H1 (cell line): ENCODE results near the gene PCDH9. TPM values are rescaled to one million over a fixed set of nuclear protein-coding genes. Genes with fewer than 3 reads are reported as not detected.

Experiments
- CTCF ChIA-PET: fragments of 300-600 bp; sonication (Branson Sonifier 250); formaldehyde crosslinking; loops from one replicate; lab custom pipeline; 2021; ENCODE audit not compliant: partially characterized antibody; lab: Charles Lee
- POLR2A ChIA-PET: fragments of 300-600 bp; sonication (Branson Sonifier 250); formaldehyde crosslinking; loops from one replicate; lab custom pipeline; 2021; ENCODE audit warnings: inconsistent platforms; ENCODE audit not compliant: partially characterized antibody; lab: Charles Lee
- DNase-seq, 2 experiments: peaks; one replicate each; pipeline versions ENCODE4 v3.0.0 to v3.0.0-alpha.2; 2010 to 2022; ENCODE audit warnings: low spot score in 2 of 2, low read depth in 1 of 2, mixed read lengths in 1 of 2
- FAIRE-seq: peaks from 2 replicates; lab custom pipeline; 2011; peaks lifted over from hg19 to GRCh38; lab: Jason Lieb, UNC
- H2AFZ ChIP-seq: 2 replicates; pipeline ENCODE4 v1.8.1; 2012; ENCODE audit warnings: low read length, inconsistent platforms
- H2AK5ac ChIP-seq: 2 replicates; pipeline ENCODE4 v1.6.1; 2013; ENCODE audit warnings: low read depth, low read length
- H2BK120ac ChIP-seq: replicated peaks from 2 replicates; pipeline ENCODE3; 2013; ENCODE audit warnings: low read depth, low read length, inconsistent platforms
- H2BK12ac ChIP-seq: 2 replicates; pipeline ENCODE4 v1.6.1; 2013; ENCODE audit warnings: low read depth, low read length
- H2BK15ac ChIP-seq: 2 replicates; pipeline ENCODE4 v1.6.1; 2013; ENCODE audit warnings: low read length
- H2BK20ac ChIP-seq: 2 replicates; pipeline ENCODE4 v1.6.1; 2013; ENCODE audit warnings: low read length
- H2BK5ac ChIP-seq: 2 replicates; pipeline ENCODE4 v1.6.1; 2013; ENCODE audit warnings: low read depth, low read length
- H3K14ac ChIP-seq: 2 replicates; pipeline ENCODE4 v1.6.1; 2013; ENCODE audit warnings: inconsistent platforms; ENCODE audit not compliant: insufficient read length
- H3K18ac ChIP-seq: 2 replicates; pipeline ENCODE4 v1.6.1; 2013; ENCODE audit warnings: low read length; ENCODE audit errors: extremely low read depth
- H3K23ac ChIP-seq: 2 replicates; pipeline ENCODE4 v1.6.1; 2013; ENCODE audit warnings: inconsistent platforms; ENCODE audit not compliant: insufficient read length
- H3K23me2 ChIP-seq: 2 replicates; pipeline ENCODE4 v1.6.1; 2013; ENCODE audit warnings: low read depth, low read length
- H3K27ac ChIP-seq: 2 replicates; pipeline ENCODE4 v1.6.1; 2011; ENCODE audit warnings: low read depth, low read length, inconsistent platforms
- H3K27me3 ChIP-seq, 4 experiments: replicated peaks in 1 of 4; 1 replicate in 1 of 4; 2 replicates in 3 of 4; pipeline versions ENCODE4 v1.6.1 to v1.8.1; 2011 to 2013; ENCODE audit warnings: low read length in 3 of 4, mild to moderate bottlenecking in 3 of 4, inconsistent platforms in 2 of 4, mixed read lengths in 2 of 4, moderate library complexity in 1 of 4; ENCODE audit not compliant: control insufficient read depth in 3 of 4, insufficient read depth in 3 of 4; ENCODE audit errors: extremely low read depth in 1 of 4
- H3K36me3 ChIP-seq, 4 experiments: 2 replicates each; pipeline versions ENCODE4 v1.6.1 to v1.8.1; 2011 to 2013; ENCODE audit warnings: mild to moderate bottlenecking in 4 of 4, low read length in 3 of 4, moderate library complexity in 2 of 4, control low read depth in 1 of 4, inconsistent platforms in 1 of 4; ENCODE audit not compliant: insufficient read depth in 4 of 4, control insufficient read depth in 2 of 4
- H3K4ac ChIP-seq: replicated peaks from 2 replicates; pipeline ENCODE3; 2013; ENCODE audit warnings: low read length, low read depth, mixed read lengths, inconsistent platforms; ENCODE audit not compliant: insufficient read length
- H3K4me1 ChIP-seq, 4 experiments: replicated peaks in 1 of 4; 1 replicate in 1 of 4; 2 replicates in 3 of 4; pipeline versions ENCODE4 v1.6.1 to v1.8.1; 2011 to 2013; ENCODE audit warnings: low read length in 3 of 4, inconsistent platforms in 2 of 4, mixed read lengths in 1 of 4; ENCODE audit not compliant: insufficient read depth in 4 of 4, control insufficient read depth in 3 of 4
- H3K4me2 ChIP-seq, 2 experiments: 2 replicates each; pipeline versions ENCODE4 v1.6.1 to v1.8.1; 2011 to 2013; ENCODE audit warnings: low read depth in 2 of 2, low read length in 2 of 2, control low read depth in 1 of 2, inconsistent platforms in 1 of 2, mild to moderate bottlenecking in 1 of 2; ENCODE audit not compliant: insufficient read depth in 1 of 2
- H3K4me3 ChIP-seq, 4 experiments: fragments of 200-600, 300-600 bp in 1 of 4; sonication (generic), shearing (Covaris generic), sonication (Bioruptor Twin) in 1 of 4; 2 replicates each; pipeline versions ENCODE4 v1.5.1 to v1.8.1; 2011 to 2016; ENCODE audit warnings: low read length in 4 of 4, low read depth in 3 of 4, control low read depth in 2 of 4, inconsistent platforms in 2 of 4, mild to moderate bottlenecking in 2 of 4, mixed read lengths in 1 of 4, moderate library complexity in 1 of 4; ENCODE audit not compliant: insufficient read depth in 2 of 4; ENCODE audit errors: extremely low read depth in 1 of 4
- H3K56ac ChIP-seq: replicated peaks from 2 replicates; pipeline ENCODE3; 2013; ENCODE audit warnings: low read depth, mild to moderate bottlenecking, mixed read lengths, low read length, inconsistent platforms; ENCODE audit not compliant: insufficient read length
- H3K79me1 ChIP-seq: 2 replicates; pipeline ENCODE4 v1.6.1; 2013; ENCODE audit warnings: low read depth, low read length, control low read depth
- H3K79me2 ChIP-seq, 2 experiments: 2 replicates each; pipeline versions ENCODE4 v1.6.1 to v1.8.1; 2012 to 2013; ENCODE audit warnings: low read length in 2 of 2, mild to moderate bottlenecking in 2 of 2, inconsistent platforms in 1 of 2; ENCODE audit not compliant: insufficient read depth in 2 of 2, control insufficient read depth in 1 of 2
- H3K9ac ChIP-seq, 4 experiments: replicated peaks in 1 of 4; 1 replicate in 1 of 4; 2 replicates in 3 of 4; pipeline versions ENCODE4 v1.6.1 to v1.8.1; 2011 to 2013; ENCODE audit warnings: low read depth in 3 of 4, low read length in 3 of 4, control low read depth in 2 of 4, mild to moderate bottlenecking in 2 of 4, moderate library complexity in 2 of 4, inconsistent platforms in 1 of 4; ENCODE audit errors: extremely low read depth in 1 of 4
- H3K9me3 ChIP-seq, 2 experiments: 2 replicates each; pipeline versions ENCODE4 v1.6.1 to v1.8.1; 2012 to 2013; ENCODE audit warnings: mild to moderate bottlenecking in 2 of 2, moderate library complexity in 2 of 2, control low read depth in 1 of 2, inconsistent platforms in 1 of 2, low read depth in 1 of 2, low read length in 1 of 2, mixed read lengths in 1 of 2; ENCODE audit not compliant: insufficient read depth in 2 of 2
- H4K20me1 ChIP-seq, 2 experiments: replicated peaks in 1 of 2; 2 replicates each; pipeline versions ENCODE3 to v1.8.1; 2011 to 2013; ENCODE audit warnings: inconsistent platforms in 2 of 2, low read length in 2 of 2, mild to moderate bottlenecking in 1 of 2; ENCODE audit not compliant: insufficient read depth in 2 of 2, control insufficient read depth in 1 of 2
- H4K5ac ChIP-seq: 2 replicates; pipeline ENCODE4 v1.6.1; 2013; ENCODE audit warnings: low read length, low read depth, mixed read lengths, inconsistent platforms; ENCODE audit not compliant: insufficient read length
- H4K8ac ChIP-seq: 2 replicates; pipeline ENCODE4 v1.8.0; 2013; ENCODE audit warnings: mild to moderate bottlenecking, moderate library complexity, low read length, inconsistent platforms; ENCODE audit not compliant: insufficient read depth; ENCODE audit errors: extremely low read depth
- H4K91ac ChIP-seq: replicated peaks from 2 replicates; pipeline ENCODE3; 2013; ENCODE audit warnings: low read length, mixed read lengths, inconsistent platforms; ENCODE audit not compliant: insufficient read length
- ASH2L ChIP-seq: fragments of 200-600, 300-600 bp; sonication (generic); IDR thresholded peaks from one replicate; pipeline ENCODE4 v1.7.1; 2017; ENCODE audit warnings: low read length
- CBX8 ChIP-seq: fragments of 300-800, 300-1000 bp; sonication (generic); IDR thresholded peaks from 2 replicates; pipeline ENCODE4 v1.7.1; 2016; ENCODE audit warnings: low read depth, low read length, borderline replicate concordance
- CREB1 ChIP-seq: IDR thresholded peaks from 2 replicates; pipeline ENCODE4 v1.6.1; 2012; ENCODE audit warnings: inconsistent platforms
- E2F6 ChIP-seq: IDR thresholded peaks from 2 replicates; pipeline ENCODE4 v1.6.1; 2012; ENCODE audit warnings: inconsistent platforms
- EP300 ChIP-seq, 2 experiments: IDR thresholded peaks; 1 replicate in 1 of 2; 2 replicates in 1 of 2; pipeline ENCODE4 v1.6.1; 2011 to 2012; ENCODE audit warnings: low read depth in 2 of 2, low read length in 2 of 2, mild to moderate bottlenecking in 2 of 2, borderline replicate concordance in 1 of 2, inconsistent platforms in 1 of 2, moderate library complexity in 1 of 2
- GABPA ChIP-seq: IDR thresholded peaks from 2 replicates; pipeline ENCODE4 v1.6.1; 2011; ENCODE audit warnings: mild to moderate bottlenecking, low read length, moderate library complexity, borderline replicate concordance; ENCODE audit not compliant: insufficient read depth
- JUND ChIP-seq: IDR thresholded peaks from 2 replicates; pipeline ENCODE4 v1.6.1; 2011; ENCODE audit warnings: mild to moderate bottlenecking, improper control_type of control experiment, low read length
- PHF8 ChIP-seq: fragments of 200-600 bp; sonication (generic); conservative IDR thresholded peaks from 2 replicates; pipeline ENCODE4 v1.7.1; 2012; ENCODE audit warnings: low read depth, mild to moderate bottlenecking, inconsistent platforms, low read length, moderate library complexity
- POLR2A ChIP-seq, 2 experiments: IDR thresholded peaks; 1 replicate in 1 of 2; 2 replicates in 1 of 2; pipeline ENCODE4 v1.6.1; 2011; ENCODE audit warnings: low read depth in 2 of 2, low read length in 2 of 2, mild to moderate bottlenecking in 2 of 2; ENCODE audit errors: control extremely low read depth in 1 of 2
- RAD21 ChIP-seq, 2 experiments: IDR thresholded peaks in 1 of 2; conservative IDR thresholded peaks in 1 of 2; 2 replicates each; pipeline ENCODE4 v1.6.1; 2011; ENCODE audit warnings: low read depth in 2 of 2, low read length in 2 of 2, improper control_type of control experiment in 1 of 2, inconsistent platforms in 1 of 2, mild to moderate bottlenecking in 1 of 2, moderate library complexity in 1 of 2
- SIRT6 ChIP-seq: IDR thresholded peaks from one replicate; pipeline ENCODE4 v1.7.1; 2012; ENCODE audit warnings: low read length, inconsistent platforms
- SIX5 ChIP-seq: IDR thresholded peaks from 2 replicates; pipeline ENCODE4 v1.6.1; 2011; ENCODE audit warnings: mild to moderate bottlenecking, low read depth, low read length
- WGBS, 2 experiments: shearing (Covaris generic) in 1 of 2; methylation state at CpG; one replicate each; pipeline versions ENCODE4 v1.1.6 to v1.1.7; 2013 to 2015; ENCODE audit warnings: low lambda C conversion rate in 2 of 2, mixed read lengths in 2 of 2, inconsistent platforms in 1 of 2, low coverage in 1 of 2, missing lambda C conversion rate in 1 of 2; ENCODE audit not compliant: insufficient replicate concordance in 2 of 2, insufficient coverage in 1 of 2, insufficient read length in 1 of 2; ENCODE audit errors: extremely low coverage in 1 of 2, missing lambda C conversion rate in 1 of 2; 5-methylcytosine and 5-hydroxymethylcytosine counted together
- polyA plus RNA-seq, 7 experiments: library from polyadenylated mRNA; depleted of rRNA in 3 of 7; stranded (reverse) in 5 of 7; unstranded in 2 of 7; fragments of >200 nt in 5 of 7; fragments of 200-250 nt in 2 of 7; gene quantifications; 1 replicate in 5 of 7; 2 replicates in 1 of 7; 4 replicates in 1 of 7; pipeline versions ENCODE4 v1.2.1 to v1.2.3, GENCODE V29; 2011 to 2013; ENCODE audit warnings: missing spikeins in 2 of 7, mixed read lengths in 2 of 7
- total RNA-seq: library from RNA; stranded (reverse); fragmentation: NEBNext Ultra II Directional; extraction: Animal tissue kit (Norgen Biotek cat#: 25700); gene quantifications from 2 replicates; pipeline ENCODE4 v1.2.1, GENCODE V29; 2021
- TF ChIP-seq, protein P1 (sequence below): IDR thresholded peaks from 2 replicates; pipeline ENCODE4 v1.6.1; 2012; ENCODE audit warnings: low read length, inconsistent platforms

PCDH9 gene
- total and polyA plus RNA-seq, 2 of the 8 experiments (the other 6 are each of a cell fraction or from before 2014, with no cell fraction given), result 0.12 to 0.60 TPM

DNA sequence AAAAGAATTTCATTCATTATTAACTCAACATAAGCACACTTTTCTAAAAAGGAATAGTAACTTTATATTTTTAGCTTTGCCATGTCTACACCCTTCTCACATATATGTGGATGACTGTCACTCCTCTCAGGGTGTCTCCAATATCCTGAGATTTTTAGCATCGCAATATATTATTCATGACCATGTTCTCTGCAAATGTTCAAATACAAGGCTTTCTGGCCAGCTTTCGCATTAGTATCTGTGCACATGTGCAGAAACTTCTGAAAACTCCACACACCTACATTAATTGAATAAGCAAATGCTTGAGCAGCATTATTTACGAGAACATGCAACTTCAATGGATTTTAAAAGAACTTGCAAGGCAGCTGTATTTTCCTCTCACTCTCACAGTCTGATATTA, 334.8 kb downstream of the PCDH9 start:
- DNase-seq (no peak), FAIRE-seq (no peak)
- H4K91ac ChIP-seq, result no peak overlapping the region
- H3K4me2 ChIP-seq, result no peak overlapping the region
- no peak overlapping the region for H3K56ac ChIP-seq
- no peak overlapping the region for H4K5ac ChIP-seq
- H4K8ac ChIP-seq, result no peak overlapping the region
- H3K79me1 ChIP-seq, result no peaks in the 10 kb centered on the region
- H2BK15ac ChIP-seq, result no peak overlapping the region
- no peaks in the 10 kb centered on the region for H4K20me1 ChIP-seq
- no peak overlapping the region for H2AFZ ChIP-seq
- no peak overlapping the region for H3K9ac ChIP-seq
- no peak overlapping the region for H3K14ac ChIP-seq
- no peak overlapping the region for H3K18ac ChIP-seq
- no peak overlapping the region for H2AK5ac ChIP-seq
- no peak overlapping the region for H3K4ac ChIP-seq
- no peaks in the 10 kb centered on the region for H3K27me3 ChIP-seq
- H2BK120ac ChIP-seq, result no peak overlapping the region
- 94% methylated on average over 3 of the region's 3 CpGs; no CpG with 5 or more reads in 1 of the 2 experiments for WGBS, 2 experiments
- ChIA-PET CTCF (interaction anchor here (0.9 kb wide), 1 partner anchor 9 kb away, joined by 4 read pairs; no protein-coding TSS in a partner anchor), POLR2A (no interaction called here)
- no peaks in the 10 kb centered on the region for H3K36me3 ChIP-seq
- H3K4me1 ChIP-seq, result no peaks in the 10 kb centered on the region
- H2BK5ac ChIP-seq, result no peak overlapping the region
- H3K79me2 ChIP-seq, result no peaks in the 10 kb centered on the region
- H3K23ac ChIP-seq, result no peak overlapping the region
- H2BK20ac ChIP-seq, result no peak overlapping the region
- H3K27ac ChIP-seq, result no peak overlapping the region
- H3K23me2 ChIP-seq, result no peaks in the 10 kb centered on the region
- no peak overlapping the region for H3K4me3 ChIP-seq
- H3K9me3 ChIP-seq, result no peaks in the 10 kb centered on the region
- H2BK12ac ChIP-seq, result no peak overlapping the region
- TF ChIP-seq CREB1 (no peak), RAD21 (IDR thresholded peaks at IDR 0.05 in 1 of 2, conservative IDR thresholded peaks at IDR 0.05 in 1 of 2; ENCODE audit: low read depth in 2 of 2, low read length in 2 of 2) (no peak), E2F6 (no peak), PHF8 (no peak), POLR2A (IDR thresholded peaks at IDR 0.05; ENCODE audit: control extremely low read depth in 1 of 2, low read depth in 2 of 2, low read length in 2 of 2) (no peak), EP300 (IDR thresholded peaks at IDR 0.05; ENCODE audit: borderline replicate concordance in 1 of 2, low read depth in 2 of 2, low read length in 2 of 2) (no peak), JUND (no peak), ASH2L (no peak), SIRT6 (no peak), SIX5 (no peak), GABPA (no peak), CBX8 (no peak)
- TF ChIP-seq, protein P1, sequence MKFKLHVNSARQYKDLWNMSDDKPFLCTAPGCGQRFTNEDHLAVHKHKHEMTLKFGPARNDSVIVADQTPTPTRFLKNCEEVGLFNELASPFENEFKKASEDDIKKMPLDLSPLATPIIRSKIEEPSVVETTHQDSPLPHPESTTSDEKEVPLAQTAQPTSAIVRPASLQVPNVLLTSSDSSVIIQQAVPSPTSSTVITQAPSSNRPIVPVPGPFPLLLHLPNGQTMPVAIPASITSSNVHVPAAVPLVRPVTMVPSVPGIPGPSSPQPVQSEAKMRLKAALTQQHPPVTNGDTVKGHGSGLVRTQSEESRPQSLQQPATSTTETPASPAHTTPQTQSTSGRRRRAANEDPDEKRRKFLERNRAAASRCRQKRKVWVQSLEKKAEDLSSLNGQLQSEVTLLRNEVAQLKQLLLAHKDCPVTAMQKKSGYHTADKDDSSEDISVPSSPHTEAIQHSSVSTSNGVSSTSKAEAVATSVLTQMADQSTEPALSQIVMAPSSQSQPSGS, result no peak
